HEK293 (cell line): ENCODE data around the gene ERF.

Experiments used
- KLF7 ChIP-seq: fragments of 450-650 bp; formaldehyde crosslinking; IDR thresholded peaks from 2 replicates; pipeline ENCODE4 v1.5.1; 2016; ENCODE audit warnings: missing biosample characterization, missing genetic modification characterization, borderline replicate concordance
- MYNN ChIP-seq: fragments of 450-650 bp; formaldehyde crosslinking; IDR thresholded peaks from 2 replicates; pipeline ENCODE4 v1.5.1; 2016; ENCODE audit warnings: missing biosample characterization, missing genetic modification characterization, borderline replicate concordance
- MZF1 ChIP-seq: fragments of 450-650 bp; formaldehyde crosslinking; IDR thresholded peaks from 2 replicates; pipeline ENCODE4 v1.5.1; 2017; ENCODE audit warnings: missing biosample characterization, missing genetic modification characterization, borderline replicate concordance
- SCRT1 ChIP-seq: fragments of 450-650 bp; formaldehyde crosslinking; IDR thresholded peaks from 2 replicates; pipeline ENCODE4 v1.5.1; 2016; ENCODE audit warnings: missing biosample characterization, missing genetic modification characterization, borderline replicate concordance
- YY1 ChIP-seq: fragments of 450-650 bp; formaldehyde crosslinking; IDR thresholded peaks from 2 replicates; pipeline ENCODE4 v1.5.1; 2018; ENCODE audit warnings: missing biosample characterization, missing genetic modification characterization
- YY2 ChIP-seq: fragments of 450-650 bp; formaldehyde crosslinking; IDR thresholded peaks from 2 replicates; pipeline ENCODE4 v1.5.1; 2016; ENCODE audit warnings: missing biosample characterization, missing genetic modification characterization
- ZIC2 ChIP-seq: fragments of 450-650 bp; formaldehyde crosslinking; IDR thresholded peaks from 2 replicates; pipeline ENCODE4 v1.5.1; 2016; ENCODE audit warnings: missing biosample characterization, missing genetic modification characterization
- ZNF112 ChIP-seq: fragments of 450-650 bp; formaldehyde crosslinking; IDR thresholded peaks from 2 replicates; pipeline ENCODE4 v1.5.0; 2017; ENCODE audit warnings: missing biosample characterization, missing genetic modification characterization
- ZNF155 ChIP-seq: fragments of 450-650 bp; formaldehyde crosslinking; IDR thresholded peaks from 2 replicates; pipeline ENCODE4 v1.5.1; 2016; ENCODE audit warnings: missing biosample characterization, missing genetic modification characterization
- ZNF24 ChIP-seq: fragments of 450-650 bp; formaldehyde crosslinking; IDR thresholded peaks from 2 replicates; pipeline ENCODE4 v1.5.1; 2016; ENCODE audit warnings: missing biosample characterization, missing genetic modification characterization
- ZNF248 ChIP-seq: fragments of 450-650 bp; formaldehyde crosslinking; IDR thresholded peaks from 2 replicates; pipeline ENCODE4 v1.5.1; 2017; ENCODE audit warnings: missing biosample characterization, missing genetic modification characterization
- ZNF341 ChIP-seq: fragments of 450-650 bp; formaldehyde crosslinking; IDR thresholded peaks from 2 replicates; pipeline ENCODE4; 2016; ENCODE audit warnings: low read depth, missing biosample characterization, missing genetic modification characterization
- ZNF426 ChIP-seq: fragments of 450-650 bp; formaldehyde crosslinking; IDR thresholded peaks from 2 replicates; pipeline ENCODE4 v1.5.1; 2017; ENCODE audit warnings: missing biosample characterization, missing genetic modification characterization, mild to moderate bottlenecking, inconsistent platforms, moderate library complexity
- ZNF433 ChIP-seq: fragments of 450-650 bp; formaldehyde crosslinking; IDR thresholded peaks from 2 replicates; pipeline ENCODE4 v1.5.1; 2016; ENCODE audit warnings: missing biosample characterization, missing genetic modification characterization, low read depth
- ZNF521 ChIP-seq: fragments of 450-650 bp; formaldehyde crosslinking; IDR thresholded peaks from 2 replicates; pipeline ENCODE4 v1.5.1; 2017; ENCODE audit warnings: missing biosample characterization, mild to moderate bottlenecking, missing genetic modification characterization
- ZNF660 ChIP-seq: fragments of 450-650 bp; IDR thresholded peaks from 2 replicates; pipeline ENCODE4 v1.5.1; 2018; ENCODE audit warnings: missing biosample characterization, mild to moderate bottlenecking, missing genetic modification characterization
- ZNF704 ChIP-seq: fragments of 450-650 bp; formaldehyde crosslinking; IDR thresholded peaks from 2 replicates; pipeline ENCODE4 v1.5.1; 2016; ENCODE audit warnings: missing biosample characterization, missing genetic modification characterization
- ZNF792 ChIP-seq: fragments of 450-650 bp; formaldehyde crosslinking; IDR thresholded peaks from 2 replicates; pipeline ENCODE4 v1.5.1; 2016; ENCODE audit warnings: missing biosample characterization, missing genetic modification characterization
- ZSCAN4 ChIP-seq: fragments of 450-650 bp; formaldehyde crosslinking; IDR thresholded peaks from 2 replicates; pipeline ENCODE4 v1.5.1; 2017; ENCODE audit warnings: missing biosample characterization, missing genetic modification characterization
- TF ChIP-seq, protein P1 (sequence below): fragments of 450-650 bp; formaldehyde crosslinking; IDR thresholded peaks from 2 replicates; pipeline ENCODE4 v1.5.1; 2016; ENCODE audit warnings: missing biosample characterization, missing genetic modification characterization
- TF ChIP-seq, protein P2 (sequence below): IDR thresholded peaks from 2 replicates; pipeline ENCODE4 v1.6.1; 2011; ENCODE audit warnings: mild to moderate bottlenecking, low read depth, low read length, borderline replicate concordance
- TF ChIP-seq, protein P3 (sequence below): fragments of 450-650 bp; formaldehyde crosslinking; IDR thresholded peaks from 2 replicates; pipeline ENCODE4 v1.5.1; 2016; ENCODE audit warnings: missing biosample characterization, missing genetic modification characterization
- TF ChIP-seq, protein P4 (sequence below): fragments of 450-650 bp; formaldehyde crosslinking; IDR thresholded peaks from 2 replicates; pipeline ENCODE4 v1.5.1; 2016; ENCODE audit warnings: missing biosample characterization, missing genetic modification characterization
- TF ChIP-seq, protein P5 (sequence below): fragments of 450-650 bp; formaldehyde crosslinking; optimal IDR thresholded peaks from 2 replicates; pipeline ENCODE3; 2016; ENCODE audit warnings: missing biosample characterization, mild to moderate bottlenecking, missing genetic modification characterization

ERF gene

DNA sequence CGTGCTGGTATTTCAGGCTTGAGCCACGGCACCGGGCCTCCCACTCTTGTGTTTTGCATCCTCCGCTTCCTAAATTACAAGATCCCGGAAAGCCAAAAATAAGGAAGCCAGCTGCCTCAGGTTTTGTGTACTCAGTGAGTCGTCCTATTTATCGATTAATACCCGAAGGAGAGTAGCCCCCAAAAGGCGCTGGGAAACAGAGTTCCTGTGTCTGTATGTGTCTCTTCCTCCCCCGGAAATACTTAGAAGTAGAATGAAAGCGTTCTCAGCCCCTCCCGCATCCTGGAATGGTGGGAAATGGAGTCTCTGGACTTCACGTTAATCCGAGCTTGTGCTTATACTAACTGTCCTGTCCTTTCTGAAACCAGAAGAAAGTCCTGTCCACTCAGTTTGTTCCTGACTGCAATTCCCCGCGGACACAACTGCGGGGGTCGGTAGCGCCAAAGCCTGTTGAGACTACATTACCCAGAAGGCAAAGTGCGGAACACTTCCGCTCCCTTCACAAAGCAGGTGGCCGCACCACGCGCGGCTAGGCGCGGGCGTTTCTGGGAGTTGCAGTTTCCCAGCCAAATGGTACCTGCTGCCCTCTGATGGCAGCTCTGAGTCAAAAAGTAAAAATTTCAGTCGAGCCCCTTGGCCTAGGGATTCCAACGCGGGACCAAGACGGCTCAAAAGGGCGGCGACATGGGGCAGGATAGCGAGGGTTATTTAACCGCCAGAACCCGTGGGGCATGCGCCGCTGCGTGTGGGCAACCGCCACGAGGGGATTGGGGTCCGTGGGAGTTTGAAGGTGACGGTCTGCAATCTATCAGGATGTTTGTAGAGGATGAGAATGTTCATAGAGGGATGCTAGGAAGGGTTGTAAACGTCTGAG, 10.3 kb downstream of the ERF start (continued):
- TF ChIP-seq, protein P1, sequence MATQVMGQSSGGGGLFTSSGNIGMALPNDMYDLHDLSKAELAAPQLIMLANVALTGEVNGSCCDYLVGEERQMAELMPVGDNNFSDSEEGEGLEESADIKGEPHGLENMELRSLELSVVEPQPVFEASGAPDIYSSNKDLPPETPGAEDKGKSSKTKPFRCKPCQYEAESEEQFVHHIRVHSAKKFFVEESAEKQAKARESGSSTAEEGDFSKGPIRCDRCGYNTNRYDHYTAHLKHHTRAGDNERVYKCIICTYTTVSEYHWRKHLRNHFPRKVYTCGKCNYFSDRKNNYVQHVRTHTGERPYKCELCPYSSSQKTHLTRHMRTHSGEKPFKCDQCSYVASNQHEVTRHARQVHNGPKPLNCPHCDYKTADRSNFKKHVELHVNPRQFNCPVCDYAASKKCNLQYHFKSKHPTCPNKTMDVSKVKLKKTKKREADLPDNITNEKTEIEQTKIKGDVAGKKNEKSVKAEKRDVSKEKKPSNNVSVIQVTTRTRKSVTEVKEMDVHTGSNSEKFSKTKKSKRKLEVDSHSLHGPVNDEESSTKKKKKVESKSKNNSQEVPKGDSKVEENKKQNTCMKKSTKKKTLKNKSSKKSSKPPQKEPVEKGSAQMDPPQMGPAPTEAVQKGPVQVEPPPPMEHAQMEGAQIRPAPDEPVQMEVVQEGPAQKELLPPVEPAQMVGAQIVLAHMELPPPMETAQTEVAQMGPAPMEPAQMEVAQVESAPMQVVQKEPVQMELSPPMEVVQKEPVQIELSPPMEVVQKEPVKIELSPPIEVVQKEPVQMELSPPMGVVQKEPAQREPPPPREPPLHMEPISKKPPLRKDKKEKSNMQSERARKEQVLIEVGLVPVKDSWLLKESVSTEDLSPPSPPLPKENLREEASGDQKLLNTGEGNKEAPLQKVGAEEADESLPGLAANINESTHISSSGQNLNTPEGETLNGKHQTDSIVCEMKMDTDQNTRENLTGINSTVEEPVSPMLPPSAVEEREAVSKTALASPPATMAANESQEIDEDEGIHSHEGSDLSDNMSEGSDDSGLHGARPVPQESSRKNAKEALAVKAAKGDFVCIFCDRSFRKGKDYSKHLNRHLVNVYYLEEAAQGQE (tag by site-specific recombination): no peak
- TF ChIP-seq ZNF704 (tag by site-specific recombination): no peak
- peak; percentile 73 for TF ChIP-seq ZNF660 (tag by site-specific recombination)
- TF ChIP-seq, protein P2, sequence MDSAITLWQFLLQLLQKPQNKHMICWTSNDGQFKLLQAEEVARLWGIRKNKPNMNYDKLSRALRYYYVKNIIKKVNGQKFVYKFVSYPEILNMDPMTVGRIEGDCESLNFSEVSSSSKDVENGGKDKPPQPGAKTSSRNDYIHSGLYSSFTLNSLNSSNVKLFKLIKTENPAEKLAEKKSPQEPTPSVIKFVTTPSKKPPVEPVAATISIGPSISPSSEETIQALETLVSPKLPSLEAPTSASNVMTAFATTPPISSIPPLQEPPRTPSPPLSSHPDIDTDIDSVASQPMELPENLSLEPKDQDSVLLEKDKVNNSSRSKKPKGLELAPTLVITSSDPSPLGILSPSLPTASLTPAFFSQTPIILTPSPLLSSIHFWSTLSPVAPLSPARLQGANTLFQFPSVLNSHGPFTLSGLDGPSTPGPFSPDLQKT: no peak; the same call in 1 of the 2 replicates
- peak; percentile 70 for TF ChIP-seq YY2 (tag by site-specific recombination)
- no peak for TF ChIP-seq ZNF426 (tag by site-specific recombination)
- TF ChIP-seq ZNF433: no peak
- TF ChIP-seq ZNF155 (tag by site-specific recombination): no peak
- no peak for TF ChIP-seq ZNF248 (tag by site-specific recombination)
- TF ChIP-seq ZSCAN4 (tag by site-specific recombination): no peak
- TF ChIP-seq ZNF792 (tag by site-specific recombination): no peak
- no peak for TF ChIP-seq MYNN (tag by site-specific recombination)
- 0 out of 2 replicates have a peak, but pooled peaks have one; percentile 48 for TF ChIP-seq YY1 (tag by site-specific recombination)
- TF ChIP-seq, protein P3, sequence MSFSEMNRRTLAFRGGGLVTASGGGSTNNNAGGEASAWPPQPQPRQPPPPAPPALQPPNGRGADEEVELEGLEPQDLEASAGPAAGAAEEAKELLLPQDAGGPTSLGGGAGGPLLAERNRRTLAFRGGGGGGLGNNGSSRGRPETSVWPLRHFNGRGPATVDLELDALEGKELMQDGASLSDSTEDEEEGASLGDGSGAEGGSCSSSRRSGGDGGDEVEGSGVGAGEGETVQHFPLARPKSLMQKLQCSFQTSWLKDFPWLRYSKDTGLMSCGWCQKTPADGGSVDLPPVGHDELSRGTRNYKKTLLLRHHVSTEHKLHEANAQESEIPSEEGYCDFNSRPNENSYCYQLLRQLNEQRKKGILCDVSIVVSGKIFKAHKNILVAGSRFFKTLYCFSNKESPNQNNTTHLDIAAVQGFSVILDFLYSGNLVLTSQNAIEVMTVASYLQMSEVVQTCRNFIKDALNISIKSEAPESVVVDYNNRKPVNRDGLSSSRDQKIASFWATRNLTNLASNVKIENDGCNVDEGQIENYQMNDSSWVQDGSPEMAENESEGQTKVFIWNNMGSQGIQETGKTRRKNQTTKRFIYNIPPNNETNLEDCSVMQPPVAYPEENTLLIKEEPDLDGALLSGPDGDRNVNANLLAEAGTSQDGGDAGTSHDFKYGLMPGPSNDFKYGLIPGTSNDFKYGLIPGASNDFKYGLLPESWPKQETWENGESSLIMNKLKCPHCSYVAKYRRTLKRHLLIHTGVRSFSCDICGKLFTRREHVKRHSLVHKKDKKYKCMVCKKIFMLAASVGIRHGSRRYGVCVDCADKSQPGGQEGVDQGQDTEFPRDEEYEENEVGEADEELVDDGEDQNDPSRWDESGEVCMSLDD: no peak
- no peak for TF ChIP-seq ZNF24
- TF ChIP-seq ZNF341: peak; percentile 69
- 0 out of 2 replicates have a peak, but pooled peaks have one; percentile 35 for TF ChIP-seq KLF7 (tag by site-specific recombination)
- no peak for TF ChIP-seq MZF1 (tag by site-specific recombination)
- TF ChIP-seq SCRT1 (tag by site-specific recombination): peak; percentile 85
- TF ChIP-seq ZNF521: no peak
- TF ChIP-seq, protein P4, sequence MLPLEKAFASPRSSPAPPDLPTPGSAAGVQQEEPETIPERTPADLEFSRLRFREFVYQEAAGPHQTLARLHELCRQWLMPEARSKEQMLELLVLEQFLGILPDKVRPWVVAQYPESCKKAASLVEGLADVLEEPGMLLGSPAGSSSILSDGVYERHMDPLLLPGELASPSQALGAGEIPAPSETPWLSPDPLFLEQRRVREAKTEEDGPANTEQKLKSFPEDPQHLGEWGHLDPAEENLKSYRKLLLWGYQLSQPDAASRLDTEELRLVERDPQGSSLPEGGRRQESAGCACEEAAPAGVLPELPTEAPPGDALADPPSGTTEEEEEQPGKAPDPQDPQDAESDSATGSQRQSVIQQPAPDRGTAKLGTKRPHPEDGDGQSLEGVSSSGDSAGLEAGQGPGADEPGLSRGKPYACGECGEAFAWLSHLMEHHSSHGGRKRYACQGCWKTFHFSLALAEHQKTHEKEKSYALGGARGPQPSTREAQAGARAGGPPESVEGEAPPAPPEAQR (tag by site-specific recombination): no peak
- TF ChIP-seq, protein P5, sequence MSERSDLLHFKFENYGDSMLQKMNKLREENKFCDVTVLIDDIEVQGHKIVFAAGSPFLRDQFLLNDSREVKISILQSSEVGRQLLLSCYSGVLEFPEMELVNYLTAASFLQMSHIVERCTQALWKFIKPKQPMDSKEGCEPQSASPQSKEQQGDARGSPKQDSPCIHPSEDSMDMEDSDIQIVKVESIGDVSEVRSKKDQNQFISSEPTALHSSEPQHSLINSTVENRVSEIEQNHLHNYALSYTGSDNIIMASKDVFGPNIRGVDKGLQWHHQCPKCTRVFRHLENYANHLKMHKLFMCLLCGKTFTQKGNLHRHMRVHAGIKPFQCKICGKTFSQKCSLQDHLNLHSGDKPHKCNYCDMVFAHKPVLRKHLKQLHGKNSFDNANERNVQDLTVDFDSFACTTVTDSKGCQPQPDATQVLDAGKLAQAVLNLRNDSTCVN (tag by site-specific recombination): peak; percentile 59
- peak; percentile 39; the same call in 1 of the 2 replicates for TF ChIP-seq ZIC2 (tag by site-specific recombination)
- TF ChIP-seq ZNF112 (tag by site-specific recombination): no peak
